H1 (cell line): ENCODE data around the gene SATL1. TPM values are rescaled to one million over a fixed set of nuclear protein-coding genes. Genes with fewer than 3 reads are reported as not detected.

Source experiments
- EP300 ChIP-seq, 2 experiments: IDR thresholded peaks; 1 replicate in 1 of 2; 2 replicates in 1 of 2; pipeline ENCODE4 v1.6.1; 2011 to 2012; ENCODE audit warnings: low read depth in 2 of 2, low read length in 2 of 2, mild to moderate bottlenecking in 2 of 2, borderline replicate concordance in 1 of 2, inconsistent platforms in 1 of 2, moderate library complexity in 1 of 2
- JUND ChIP-seq: IDR thresholded peaks from 2 replicates; pipeline ENCODE4 v1.6.1; 2011; ENCODE audit warnings: mild to moderate bottlenecking, improper control_type of control experiment, low read length
- KDM1A ChIP-seq: fragments of 200-600, 300-600 bp; sonication (generic); IDR thresholded peaks from 2 replicates; pipeline ENCODE4 v1.7.1; 2016; ENCODE audit warnings: mild to moderate bottlenecking, low read length, borderline replicate concordance
- NANOG ChIP-seq: IDR thresholded peaks from 2 replicates; pipeline ENCODE4 v1.6.1; 2011; ENCODE audit warnings: low read length, low read depth, mild to moderate bottlenecking, inconsistent platforms; ENCODE audit not compliant: insufficient read depth, poor library complexity, severe bottlenecking
- TAF7 ChIP-seq: optimal IDR thresholded peaks from 2 replicates; pipeline ENCODE3; 2011; ENCODE audit warnings: low read depth, mild to moderate bottlenecking, inconsistent platforms, low read length, moderate library complexity, borderline replicate concordance
- polyA plus RNA-seq, 7 experiments: library from polyadenylated mRNA; depleted of rRNA in 3 of 7; stranded (reverse) in 5 of 7; unstranded in 2 of 7; fragments of >200 nt in 5 of 7; fragments of 200-250 nt in 2 of 7; gene quantifications; 1 replicate in 5 of 7; 2 replicates in 1 of 7; 4 replicates in 1 of 7; pipeline versions ENCODE4 v1.2.1 to v1.2.3, GENCODE V29; 2011 to 2013; ENCODE audit warnings: missing spikeins in 2 of 7, mixed read lengths in 2 of 7
- total RNA-seq: library from RNA; stranded (reverse); fragmentation: NEBNext Ultra II Directional; extraction: Animal tissue kit (Norgen Biotek cat#: 25700); gene quantifications from 2 replicates; pipeline ENCODE4 v1.2.1, GENCODE V29; 2021

Gene SATL1
- total and polyA plus RNA-seq, 2 of the 8 experiments (the other 6 are each of a cell fraction or from before 2014, with no cell fraction given), result 0.06 to 0.17 TPM

DNA sequence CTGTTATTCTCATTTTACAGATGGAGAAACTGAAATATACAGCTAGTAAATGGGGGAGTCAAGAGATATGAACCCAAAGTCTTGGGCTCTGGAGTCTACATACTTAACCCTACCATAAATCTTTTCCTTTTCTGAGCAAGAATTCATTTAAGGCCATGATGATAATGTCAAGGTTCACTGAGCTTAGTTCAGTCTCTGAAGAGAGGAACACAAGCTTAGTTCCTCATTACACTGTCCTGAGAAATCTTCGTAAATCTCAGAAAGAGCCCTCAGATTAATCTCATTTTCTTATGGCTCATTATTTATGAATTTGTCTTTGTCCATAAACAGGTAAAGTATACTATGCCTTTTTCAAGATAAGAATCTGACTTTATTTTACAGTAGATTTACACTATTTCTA lies 104.2 kb downstream of the SATL1 start (continued):
- TF ChIP-seq EP300 (IDR thresholded peaks at IDR 0.05; ENCODE audit: borderline replicate concordance in 1 of 2, low read depth in 2 of 2, low read length in 2 of 2), result no peak
- TF ChIP-seq KDM1A, result no peak
- TF ChIP-seq TAF7, result no peak
- no peak for TF ChIP-seq NANOG
- TF ChIP-seq JUND, result no peak
